Muscle of leg (tissue), 11 donors: Measurements from ENCODE around the gene RCBTB2. TPM values are rescaled to one million over a fixed set of nuclear protein-coding genes. Genes with fewer than 3 reads are reported as not detected.
A peak's percentile ranks its signal among the peaks of the same experiment; 100 is the strongest.

ENCODE experiments used
- DNase-seq: peaks from one replicate; pipeline ENCODE4 v3.0.0; 2013
- H3K27ac ChIP-seq: one replicate; pipeline ENCODE4 v1.5.1; 2013; ENCODE audit warnings: mild to moderate bottlenecking, low read length, control low read depth
- H3K27me3 ChIP-seq: one replicate; pipeline ENCODE4 v1.6.1; 2013; ENCODE audit warnings: low read length; ENCODE audit not compliant: control insufficient read depth, insufficient read depth
- H3K36me3 ChIP-seq: one replicate; pipeline ENCODE4 v1.6.1; 2013; ENCODE audit warnings: low read length; ENCODE audit not compliant: control insufficient read depth, insufficient read depth
- H3K4me1 ChIP-seq: one replicate; pipeline ENCODE4 v1.6.1; 2013; ENCODE audit warnings: low read length; ENCODE audit not compliant: control insufficient read depth, insufficient read depth
- H3K4me3 ChIP-seq: one replicate; pipeline ENCODE4 v1.5.1; 2013; ENCODE audit warnings: low read length, control low read depth
- H3K9me3 ChIP-seq: replicated peaks from 2 replicates; pipeline ENCODE4 v1.6.1; 2013; ENCODE audit warnings: low read depth, low read length; ENCODE audit not compliant: control insufficient read depth
- WGBS: methylation state at CpG from one replicate; pipeline ENCODE4 v1.1.5; 2013; ENCODE audit warnings: missing lambda C conversion rate; ENCODE audit not compliant: insufficient coverage; 5-methylcytosine and 5-hydroxymethylcytosine counted together
- polyA plus RNA-seq, 8 donors: library from polyadenylated mRNA; unstranded; fragments of 120-200 nt; gene quantifications; one replicate each; pipeline versions ENCODE4 v1.2.1 to v1.2.3, GENCODE V29; 2013; ENCODE audit warnings: inconsistent platforms in 1 of 8, low replicate concordance in 1 of 8; ENCODE audit not compliant: insufficient read length in 8 of 8, insufficient read depth in 1 of 8
- total RNA-seq: library from RNA; stranded (reverse); fragments of 120-200 nt; gene quantifications from one replicate; pipeline ENCODE4 v1.2.4, GENCODE V29; 2013

Gene RCBTB2
- total and polyA plus RNA-seq, 9 donors: 21.1 to 32.7 (median 23.9) TPM

DNA sequence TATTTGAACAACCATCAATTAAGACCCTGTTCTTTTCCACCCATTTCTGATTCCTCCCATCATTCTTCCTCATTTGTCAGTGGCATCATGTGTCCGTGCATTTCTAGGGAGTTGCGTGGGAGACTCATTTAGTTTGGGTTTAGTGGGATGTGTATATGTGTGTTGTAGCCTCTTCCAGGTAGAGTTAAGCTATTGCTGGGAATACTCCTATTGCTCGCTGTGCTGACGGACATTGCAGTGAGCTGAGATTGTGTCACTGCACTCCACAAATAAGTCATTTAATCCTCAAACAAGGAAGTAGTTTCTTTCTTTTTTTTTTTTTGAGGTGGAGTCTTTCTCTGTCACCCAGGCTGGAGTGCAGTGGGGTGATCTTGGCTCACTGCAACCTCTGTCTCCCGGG is 42.2 kb upstream of the RCBTB2 start:
- Histone ChIP-seq H3K27me3 (no peaks in the 10 kb centered on the region), H3K36me3 (no peaks in the 10 kb centered on the region), H3K4me3 (no peak overlapping the region), H3K4me1 (peaks cover 27% of the 10 kb centered on the region), H3K27ac (no peak overlapping the region), H3K9me3 (no peaks in the 10 kb centered on the region)
- no CpG with 5 or more reads among the region's 5 CpGs for WGBS
- DNase-seq: no peak

DNA sequence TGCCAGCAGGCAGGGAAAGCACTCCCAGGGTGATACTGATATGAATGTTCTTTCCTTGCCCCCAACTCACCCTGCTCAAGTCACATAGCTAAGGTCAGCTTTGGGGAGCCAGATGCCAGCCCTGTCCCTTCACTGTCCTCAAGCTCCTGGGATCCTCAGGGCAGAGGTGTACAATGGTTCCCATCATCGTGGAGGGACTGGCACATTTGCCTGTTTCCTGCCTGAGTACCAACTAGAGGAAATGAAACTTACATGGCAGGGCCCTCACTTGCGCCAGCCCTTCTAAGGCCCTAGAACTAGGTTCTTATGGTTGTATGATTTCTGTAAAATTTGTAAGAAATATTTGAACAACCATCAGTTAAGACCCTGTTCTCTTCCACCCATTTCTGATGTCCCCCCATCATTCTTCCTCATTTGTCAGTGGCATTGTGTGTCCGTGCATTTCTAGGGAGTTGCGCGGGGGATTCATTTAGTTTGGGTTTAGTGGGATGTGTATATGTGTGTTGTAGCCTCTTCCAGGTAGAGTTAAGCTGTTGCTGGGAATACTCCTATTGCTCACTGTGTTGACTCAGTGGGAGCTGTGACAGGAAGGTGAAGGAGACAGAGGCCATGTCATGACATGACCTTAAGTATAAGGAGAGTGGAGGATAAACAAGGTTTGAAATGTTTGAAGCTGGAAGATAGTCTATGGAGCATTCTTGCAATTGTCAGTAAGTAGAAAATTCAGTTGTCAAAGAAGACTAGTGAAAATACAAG is 41.3 kb upstream of the RCBTB2 start:
- H3K9me3 ChIP-seq: no peaks in the 10 kb centered on the region
- no peaks in the 10 kb centered on the region for H3K36me3 ChIP-seq
- H3K27ac ChIP-seq: peak overlapping the region; percentile 32
- H3K4me1 ChIP-seq: peaks cover 32% of the 10 kb centered on the region
- H3K4me3 ChIP-seq: no peak overlapping the region
- WGBS: 100% methylated on average over 2 of the region's 5 CpGs
- no peak for DNase-seq
- H3K27me3 ChIP-seq: no peaks in the 10 kb centered on the region

DNA sequence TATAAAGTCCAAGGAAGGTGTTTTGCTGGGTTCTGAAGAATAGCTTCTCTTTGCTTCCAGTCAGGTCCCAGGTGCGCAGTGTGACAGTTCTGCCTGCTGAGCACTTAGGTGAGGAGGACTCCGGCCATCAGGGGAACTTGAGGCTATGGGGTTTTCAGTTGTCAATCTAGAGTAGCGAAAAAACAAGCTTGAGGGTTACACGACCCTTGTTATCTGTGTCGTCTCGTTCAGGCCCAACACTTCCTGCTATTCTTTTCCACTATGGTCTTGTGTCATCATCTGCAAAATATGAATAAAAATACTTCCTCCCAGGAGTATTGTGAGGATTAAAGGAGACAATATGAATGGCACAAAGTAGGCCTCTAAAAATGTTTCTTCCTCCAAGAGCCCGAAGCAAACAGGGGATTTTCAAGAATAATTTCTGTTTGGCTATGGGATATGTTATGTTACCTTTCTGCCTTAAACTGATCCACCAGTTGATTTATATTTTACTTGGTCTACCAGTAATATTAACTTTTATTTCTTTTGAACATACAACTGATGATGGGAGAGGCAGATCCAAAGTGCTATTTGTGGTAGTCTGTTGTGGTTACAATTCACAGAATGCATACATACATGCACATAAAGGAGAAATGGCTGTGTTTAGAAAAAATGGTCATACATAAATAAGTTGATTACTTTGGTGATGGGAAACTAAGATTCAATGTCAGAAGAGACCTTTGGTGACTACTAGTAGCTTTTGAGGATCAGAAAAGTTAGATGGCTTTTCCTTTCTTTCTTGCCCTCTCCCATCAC is 40.5 kb upstream of the RCBTB2 start:
- H3K9me3 ChIP-seq: no peaks in the 10 kb centered on the region
- H3K4me1 ChIP-seq: peaks cover 36% of the 10 kb centered on the region
- no peaks in the 10 kb centered on the region for H3K36me3 ChIP-seq
- no peak for DNase-seq
- peak overlapping the region; percentile 32 for H3K27ac ChIP-seq
- no peaks in the 10 kb centered on the region for H3K27me3 ChIP-seq
- H3K4me3 ChIP-seq: no peak overlapping the region
- WGBS: 100% methylated on average over 2 of the region's 7 CpGs

DNA sequence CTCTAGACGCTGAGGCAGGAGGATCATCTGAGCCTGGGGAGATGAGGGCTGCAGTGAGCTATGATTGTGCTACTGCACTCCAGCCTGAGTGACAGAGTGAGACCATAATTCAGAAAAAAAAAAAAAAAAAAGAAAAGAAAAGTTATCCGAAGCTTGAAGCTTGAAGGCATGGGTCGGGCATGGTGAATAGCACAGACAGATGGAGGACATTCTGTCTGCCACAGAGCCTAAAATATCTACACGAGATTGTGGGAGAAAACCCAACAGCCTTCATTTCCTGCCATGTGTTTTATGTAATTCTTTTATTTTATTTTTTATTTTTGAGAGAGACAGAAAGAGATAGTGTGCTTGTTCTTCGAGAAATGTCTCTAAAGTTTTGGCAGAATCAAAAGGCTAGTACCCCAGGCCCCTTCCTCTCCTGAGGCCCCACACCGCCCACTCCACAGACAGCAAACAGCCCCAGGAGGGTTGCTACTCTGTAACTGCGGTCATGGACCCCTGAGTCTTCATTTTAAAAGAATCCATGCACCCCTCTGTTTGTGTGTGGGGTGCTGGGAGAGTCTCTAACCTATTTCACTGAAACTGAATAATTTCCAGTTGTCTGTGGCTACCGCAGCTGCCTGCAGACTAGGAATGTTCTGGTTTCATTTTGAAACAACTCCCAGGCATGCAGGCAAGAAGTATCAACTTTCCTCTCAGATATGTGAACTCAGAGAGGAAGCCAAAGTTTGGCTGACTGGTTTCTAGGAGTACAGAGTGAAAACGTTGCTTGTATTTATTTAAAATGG is 38.4 kb upstream of the RCBTB2 start:
- H3K4me3 ChIP-seq: peak overlapping the region; percentile 12
- WGBS: no CpG with 5 or more reads among the region's 9 CpGs
- no peaks in the 10 kb centered on the region for H3K9me3 ChIP-seq
- H3K27ac ChIP-seq: peak overlapping the region; percentile 96
- H3K4me1 ChIP-seq: peaks cover 38% of the 10 kb centered on the region
- no peaks in the 10 kb centered on the region for H3K36me3 ChIP-seq
- no peaks in the 10 kb centered on the region for H3K27me3 ChIP-seq
- peak; percentile 94 for DNase-seq

DNA sequence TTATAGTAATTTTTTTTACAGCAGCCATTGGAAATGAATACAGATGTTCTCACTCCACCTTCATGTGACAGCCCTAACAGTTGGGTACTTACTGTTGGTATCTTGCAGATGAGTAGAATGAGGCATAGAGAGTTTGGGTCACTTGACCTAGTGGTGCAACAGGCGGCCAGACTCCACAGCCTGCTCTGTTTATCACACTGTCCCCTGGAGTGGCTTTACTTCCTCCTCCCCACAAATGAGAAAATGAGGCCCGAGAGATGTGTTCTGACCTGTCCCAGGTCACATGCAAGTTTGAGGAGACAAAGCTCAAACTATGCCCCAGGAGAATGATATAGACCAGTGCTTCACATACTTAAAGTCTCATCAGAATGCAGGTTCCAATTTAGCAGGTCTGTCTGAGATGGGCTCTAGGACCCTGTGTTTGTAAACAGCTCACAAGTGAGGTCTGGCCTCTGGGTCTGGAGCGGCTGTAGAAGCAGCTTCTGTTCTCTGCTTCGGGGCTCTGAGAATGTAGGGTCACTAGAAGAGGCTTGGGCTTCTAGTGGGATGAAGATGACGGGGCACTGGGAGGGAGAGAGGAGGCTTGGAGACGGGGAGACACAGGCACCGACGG is 37.4 kb upstream of the RCBTB2 start:
- no peak overlapping the region for H3K4me3 ChIP-seq
- no peak for DNase-seq
- peaks cover 38% of the 10 kb centered on the region for H3K4me1 ChIP-seq
- H3K36me3 ChIP-seq: no peaks in the 10 kb centered on the region
- H3K27ac ChIP-seq: peak overlapping the region; percentile 96
- H3K9me3 ChIP-seq: no peaks in the 10 kb centered on the region
- WGBS: 68% methylated on average over 4 of the region's 8 CpGs
- H3K27me3 ChIP-seq: no peaks in the 10 kb centered on the region

DNA sequence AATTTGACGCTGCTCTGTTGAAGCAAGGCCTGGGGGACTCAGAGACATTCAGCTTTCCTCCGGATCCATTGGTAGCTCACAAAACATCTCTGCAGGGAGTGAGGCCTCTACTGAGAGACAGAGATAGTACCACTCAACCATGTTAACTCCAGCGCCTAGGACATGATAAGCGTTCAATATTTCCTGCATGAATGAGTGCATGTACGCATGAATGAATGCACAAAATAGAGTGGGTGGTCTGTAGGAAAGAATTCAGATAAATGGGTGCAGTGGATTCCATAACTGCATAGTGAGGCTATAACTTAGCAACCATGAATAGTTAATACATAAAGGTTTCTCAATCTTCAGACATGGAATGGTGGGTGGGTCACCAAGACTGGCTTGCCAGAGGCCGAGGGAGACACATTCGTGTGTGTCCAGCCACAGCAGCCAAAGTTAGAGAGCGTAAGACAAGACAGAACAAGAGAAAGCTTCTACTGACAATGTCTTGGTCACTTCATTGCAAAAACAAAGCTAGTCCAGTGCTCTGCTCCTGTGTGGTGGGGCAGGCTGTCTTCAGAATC is 36.3 kb upstream of the RCBTB2 start:
- peaks cover 38% of the 10 kb centered on the region for H3K4me1 ChIP-seq
- no peaks in the 10 kb centered on the region for H3K36me3 ChIP-seq
- 80% methylated on average over 1 of the region's 8 CpGs for WGBS
- H3K4me3 ChIP-seq: no peak overlapping the region
- peak overlapping the region; percentile 96 for H3K27ac ChIP-seq
- DNase-seq: no peak
- no peaks in the 10 kb centered on the region for H3K9me3 ChIP-seq
- H3K27me3 ChIP-seq: no peaks in the 10 kb centered on the region

DNA sequence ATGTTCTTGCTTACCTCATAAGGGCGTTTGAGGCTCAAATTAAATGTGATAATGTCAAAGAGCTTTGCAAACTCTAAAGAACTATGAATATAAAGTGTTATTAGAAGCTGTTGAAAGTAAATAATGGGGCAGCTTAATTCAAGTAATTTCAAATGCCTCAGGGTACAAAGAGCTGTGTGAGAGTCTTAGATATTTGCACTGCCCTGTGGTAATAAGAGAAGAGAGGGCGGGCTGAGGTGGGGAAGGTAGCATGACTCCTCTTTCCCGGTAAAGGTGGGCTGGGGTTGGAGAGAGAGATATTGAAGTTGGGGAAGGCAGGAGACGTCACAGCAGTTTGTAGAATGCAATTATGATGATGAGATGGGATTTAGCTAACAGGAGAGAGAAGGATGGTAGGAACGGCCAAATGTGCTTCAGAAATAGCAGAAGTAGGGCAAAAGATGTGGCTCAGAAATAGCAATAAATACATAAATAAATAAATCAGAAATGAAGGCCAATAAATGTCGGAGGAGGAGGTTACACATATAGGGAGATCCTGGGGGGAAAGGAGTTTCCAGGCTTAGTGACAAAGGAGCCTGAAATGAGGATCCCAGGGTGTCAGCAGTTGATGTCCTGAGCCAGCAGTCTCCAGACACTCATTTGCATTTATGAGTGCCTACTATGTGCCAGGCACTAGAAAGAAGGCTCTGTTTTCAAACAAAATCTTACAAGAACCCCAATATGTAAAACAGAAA is 35.7 kb upstream of the RCBTB2 start:
- DNase-seq: no peak
- Histone ChIP-seq H3K27ac (peak overlapping the region; percentile 79), H3K9me3 (no peaks in the 10 kb centered on the region), H3K27me3 (no peaks in the 10 kb centered on the region), H3K36me3 (no peaks in the 10 kb centered on the region), H3K4me1 (peaks cover 36% of the 10 kb centered on the region), H3K4me3 (no peak overlapping the region)
- 77% methylated on average over 2 of the region's 6 CpGs for WGBS

DNA sequence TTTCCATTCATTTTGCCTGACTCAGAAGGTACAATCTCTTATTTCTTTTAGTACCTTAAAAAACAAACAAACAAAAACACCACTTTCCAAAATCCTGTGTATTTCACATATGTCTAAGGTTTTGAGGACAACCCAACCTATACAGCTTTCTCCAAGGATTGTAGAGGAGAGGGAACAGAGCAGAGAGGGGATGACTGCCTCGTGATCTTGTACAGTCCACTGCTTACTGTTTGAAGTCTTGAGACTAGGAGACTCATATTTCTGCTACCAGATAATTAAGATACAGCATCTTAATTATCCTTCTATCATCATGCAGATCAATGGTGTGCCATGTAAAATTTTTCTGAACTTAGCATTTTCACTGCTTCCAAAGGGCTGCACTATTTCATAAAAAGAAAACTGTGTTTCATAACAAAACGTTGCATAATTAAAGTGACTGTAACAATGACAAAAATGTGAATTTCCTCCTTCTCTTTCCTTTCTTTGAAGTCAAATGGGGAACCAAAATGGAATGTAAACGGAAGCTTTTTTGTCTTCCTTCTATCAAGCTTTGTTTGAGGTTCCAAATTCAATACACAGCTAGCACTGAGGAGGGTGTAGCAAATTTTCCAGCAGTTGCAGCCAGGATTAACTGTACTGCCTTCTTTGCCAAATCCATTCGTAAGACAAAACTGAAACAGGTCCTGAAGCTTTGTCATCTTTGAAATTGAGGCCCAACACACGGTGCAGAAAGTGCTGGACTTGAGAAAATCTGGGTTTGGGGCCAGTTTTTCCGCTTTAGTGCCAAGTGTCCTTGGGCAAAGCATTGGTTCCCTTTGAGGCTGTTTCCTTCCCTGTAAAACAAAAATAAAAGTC is 34.9 kb upstream of the RCBTB2 start:
- no peaks in the 10 kb centered on the region for H3K9me3 ChIP-seq
- H3K4me1 ChIP-seq: peaks cover 36% of the 10 kb centered on the region
- peak overlapping the region; percentile 79 for H3K27ac ChIP-seq
- H3K36me3 ChIP-seq: no peaks in the 10 kb centered on the region
- no peaks in the 10 kb centered on the region for H3K27me3 ChIP-seq
- WGBS: 6% methylated on average over 2 of the region's 6 CpGs
- DNase-seq: peak; percentile 97
- no peak overlapping the region for H3K4me3 ChIP-seq
